Keratinocyte (primary cell): ENCODE data around the gene EMILIN3.

Experiments used
- EZH2 ChIP-seq: IDR thresholded peaks from one replicate; pipeline ENCODE4 v1.6.1; 2012; ENCODE audit warnings: inconsistent platforms, mild to moderate bottlenecking, low read length, moderate library complexity
- TF ChIP-seq, protein P1 (sequence below), 3 experiments: IDR thresholded peaks in 1 of 3; conservative IDR thresholded peaks in 1 of 3; optimal IDR thresholded peaks in 1 of 3; 2 replicates in 2 of 3; 3 replicates in 1 of 3; pipeline versions ENCODE3 to v1.5.1; 2011; ENCODE audit warnings: low read length in 3 of 3, mild to moderate bottlenecking in 3 of 3, moderate library complexity in 2 of 3, control low read depth in 1 of 3, inconsistent platforms in 1 of 3; ENCODE audit not compliant: insufficient read depth in 2 of 3; ENCODE audit errors: extremely low read depth in 1 of 3

DNA sequence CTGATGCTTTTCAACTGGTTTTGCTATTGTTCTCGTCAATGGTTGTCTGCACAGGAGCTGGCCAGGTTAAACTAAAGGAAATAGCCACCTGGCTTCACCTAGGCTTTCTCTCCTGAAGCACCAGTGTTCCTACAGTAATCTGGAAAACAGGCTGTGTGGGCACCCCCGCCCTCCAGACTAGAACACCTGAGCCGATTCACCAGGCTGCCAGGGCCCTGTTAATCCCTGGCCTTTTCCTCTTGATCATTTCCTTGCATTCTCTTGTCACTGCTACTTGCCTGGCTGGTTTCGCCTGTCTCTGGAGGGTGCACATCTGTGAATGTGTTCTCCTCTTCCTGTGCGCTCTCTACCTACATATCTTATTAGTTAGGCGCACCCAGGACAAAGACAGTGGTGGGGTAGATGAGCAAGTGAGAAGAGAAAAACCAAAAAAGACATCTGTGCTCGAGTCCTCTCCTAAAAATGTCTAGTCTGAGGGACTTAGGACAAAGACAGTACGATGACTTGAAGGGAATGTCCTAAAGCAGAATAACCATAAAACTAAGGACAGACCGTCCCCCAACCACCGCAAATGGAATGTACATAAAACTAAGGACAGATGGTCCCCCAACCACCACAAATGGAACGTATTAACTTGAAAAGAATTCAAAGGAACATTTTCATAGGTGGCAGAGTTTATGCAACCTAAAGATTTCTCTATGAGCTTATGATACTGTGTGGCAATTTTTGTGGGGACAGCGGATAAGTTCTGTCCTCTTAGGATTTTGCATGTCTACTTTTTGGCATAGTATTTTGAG is 45.9 kb upstream of the EMILIN3 start:
- TF ChIP-seq EZH2, result no peak
- TF ChIP-seq, protein P1, sequence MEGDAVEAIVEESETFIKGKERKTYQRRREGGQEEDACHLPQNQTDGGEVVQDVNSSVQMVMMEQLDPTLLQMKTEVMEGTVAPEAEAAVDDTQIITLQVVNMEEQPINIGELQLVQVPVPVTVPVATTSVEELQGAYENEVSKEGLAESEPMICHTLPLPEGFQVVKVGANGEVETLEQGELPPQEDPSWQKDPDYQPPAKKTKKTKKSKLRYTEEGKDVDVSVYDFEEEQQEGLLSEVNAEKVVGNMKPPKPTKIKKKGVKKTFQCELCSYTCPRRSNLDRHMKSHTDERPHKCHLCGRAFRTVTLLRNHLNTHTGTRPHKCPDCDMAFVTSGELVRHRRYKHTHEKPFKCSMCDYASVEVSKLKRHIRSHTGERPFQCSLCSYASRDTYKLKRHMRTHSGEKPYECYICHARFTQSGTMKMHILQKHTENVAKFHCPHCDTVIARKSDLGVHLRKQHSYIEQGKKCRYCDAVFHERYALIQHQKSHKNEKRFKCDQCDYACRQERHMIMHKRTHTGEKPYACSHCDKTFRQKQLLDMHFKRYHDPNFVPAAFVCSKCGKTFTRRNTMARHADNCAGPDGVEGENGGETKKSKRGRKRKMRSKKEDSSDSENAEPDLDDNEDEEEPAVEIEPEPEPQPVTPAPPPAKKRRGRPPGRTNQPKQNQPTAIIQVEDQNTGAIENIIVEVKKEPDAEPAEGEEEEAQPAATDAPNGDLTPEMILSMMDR (optimal IDR thresholded peaks at IDR 0.05 in 1 of 3, IDR thresholded peaks at IDR 0.05 in 1 of 3, conservative IDR thresholded peaks at IDR 0.05 in 1 of 3; ENCODE audit: extremely low read depth in 1 of 3, insufficient read depth in 2 of 3, low read length in 3 of 3), result no peak
